Upper lobe of right lung (tissue), 1 donor: ENCODE data around the gene ADAMTSL4. TPM values are rescaled to one million over a fixed set of nuclear protein-coding genes. Genes with fewer than 3 reads are reported as not detected.

Experiments
- ATAC-seq: fragments of 200-7000 bp; cut with Tn5 transposase; one replicate; pipeline ENCODE4 v1.9.1; 2020; ENCODE audit warnings: mild to moderate bottlenecking, moderate library complexity
- DNase-seq: peaks from one replicate; pipeline ENCODE4 v3.0.0-alpha.2; 2020
- H3K27ac ChIP-seq: fragments of 200-600 bp; one replicate; pipeline ENCODE4 v1.8.0; 2022
- H3K27me3 ChIP-seq: fragments of 200-600 bp; one replicate; pipeline ENCODE4 v1.8.0; 2022; ENCODE audit warnings: mild to moderate bottlenecking
- H3K36me3 ChIP-seq: fragments of 200-600 bp; one replicate; pipeline ENCODE4 v1.8.0; 2022
- H3K4me1 ChIP-seq: fragments of 200-600 bp; one replicate; pipeline ENCODE4 v1.8.0; 2022
- H3K4me3 ChIP-seq: fragments of 200-600 bp; one replicate; pipeline ENCODE4 v1.8.0; 2022; ENCODE audit warnings: mild to moderate bottlenecking
- H3K9me3 ChIP-seq: fragments of 200-600 bp; one replicate; pipeline ENCODE4 v1.8.0; 2022
- CTCF ChIP-seq: fragments of 200-600 bp; IDR thresholded peaks from one replicate; pipeline ENCODE4 v1.8.0; 2022; ENCODE audit warnings: antibody characterized with exemption
- intact Hi-C: fragments of 100-400 bp; cut with DNase I; formaldehyde crosslinking; loops from one replicate; pipeline ENCODE4 v1.11.0; 2022
- total RNA-seq: library from RNA; stranded (reverse); fragmentation: NEBNext Ultra II Directional; extraction: Animal tissue kit (Norgen Biotek cat#: 25700); gene quantifications from one replicate; pipeline ENCODE4 v1.2.1, GENCODE V29; 2021
- donor health status: DM: no; HTN: yes; CAD: no; lungs with severe emphysema.

Gene ADAMTSL4
- total RNA-seq, 1 donor from 2014 or later = 99.2 TPM

- intact Hi-C loops = no loop called here
- Histone ChIP-seq H3K4me3 (peak overlapping the region; percentile 66), H3K27me3 (no peaks in the 10 kb centered on the region), H3K36me3 (peaks cover 5% of the 10 kb centered on the region), H3K9me3 (no peaks in the 10 kb centered on the region), H3K27ac (peak overlapping the region; percentile 100), H3K4me1 (peaks cover 69% of the 10 kb centered on the region)
- no peak for TF ChIP-seq CTCF
- ATAC-seq (peak; percentile 87), DNase-seq (peak; percentile 97)
Observed at GRCh38 chr1:150561254-150561973, 12.2 kb downstream of the ADAMTSL4 start.

DNA sequence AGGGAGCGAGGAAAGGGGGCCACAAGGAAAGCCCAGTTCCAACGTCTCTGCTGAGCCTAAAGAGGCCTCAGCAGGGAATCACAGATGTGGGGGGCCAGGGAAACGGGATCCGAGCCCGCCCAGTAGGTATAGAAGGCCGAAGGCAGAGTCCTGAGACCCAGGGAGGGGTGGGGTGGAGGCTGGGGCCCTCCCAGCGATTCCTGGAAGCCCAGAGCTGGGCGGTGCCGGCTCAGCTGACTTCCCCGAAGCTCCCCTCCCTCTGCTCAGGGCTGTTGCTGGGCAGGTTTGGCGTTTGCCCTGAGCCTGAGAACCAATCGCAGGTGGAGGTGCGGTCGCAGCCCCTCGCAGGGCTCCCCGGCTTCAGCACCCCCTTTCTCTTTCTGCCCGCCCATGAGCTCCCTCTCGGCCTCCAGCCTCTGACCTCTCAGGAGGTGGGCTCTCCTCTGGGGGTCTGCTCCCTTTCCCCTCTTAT, 12.8 kb downstream of the ADAMTSL4 start:
- no peaks in the 10 kb centered on the region for H3K36me3 ChIP-seq
- peak overlapping the region; percentile 100 for H3K27ac ChIP-seq
- no peaks in the 10 kb centered on the region for H3K9me3 ChIP-seq
- ATAC-seq = peak; percentile 81
- H3K4me3 ChIP-seq = peak overlapping the region; percentile 66
- intact Hi-C loops = no loop called here
- DNase-seq = peak; percentile 97
- peaks cover 75% of the 10 kb centered on the region for H3K4me1 ChIP-seq
- H3K27me3 ChIP-seq = no peaks in the 10 kb centered on the region
- TF ChIP-seq CTCF = no peak

- Histone ChIP-seq H3K36me3 (no peaks in the 10 kb centered on the region), H3K27ac (peak overlapping the region; percentile 100), H3K27me3 (no peaks in the 10 kb centered on the region), H3K4me1 (peaks cover 81% of the 10 kb centered on the region), H3K4me3 (peak overlapping the region; percentile 66), H3K9me3 (no peaks in the 10 kb centered on the region)
- ATAC-seq = no peak
- no peak for TF ChIP-seq CTCF
- intact Hi-C loops = no loop called here
- DNase-seq = no peak
Observed at GRCh38 chr1:150562446-150563339, 13.5 kb downstream of the ADAMTSL4 start.

GRCh38 chr1:150563340-150564038, 14.3 kb downstream of the ADAMTSL4 start:
- Histone ChIP-seq H3K27me3 (no peaks in the 10 kb centered on the region), H3K36me3 (no peaks in the 10 kb centered on the region), H3K4me1 (peaks cover 82% of the 10 kb centered on the region), H3K9me3 (no peaks in the 10 kb centered on the region), H3K4me3 (peak overlapping the region; percentile 7), H3K27ac (peak overlapping the region; percentile 100)
- TF ChIP-seq CTCF = no peak
- peak; percentile 88 for DNase-seq
- intact Hi-C loops = no loop called here
- no peak for ATAC-seq
